SU-DHL-6 (cell line): ENCODE results near the gene PDLIM5.

Experiments used
- CTCF ChIP-seq: fragments of 200-600 bp; sonication (generic); IDR thresholded peaks from one replicate; pipeline ENCODE4 v1.5.1; 2017; ENCODE audit warnings: antibody characterized with exemption, mild to moderate bottlenecking, low read length, moderate library complexity; ENCODE audit not compliant: insufficient read depth, poor library complexity, severe bottlenecking
- EZH2phosphoT487 ChIP-seq: fragments of 200-600 bp; sonication (generic), shearing (Covaris generic); conservative IDR thresholded peaks from 2 replicates; pipeline ENCODE4 v1.6.1; 2018; ENCODE audit warnings: mild to moderate bottlenecking, antibody characterized with exemption, low read length, moderate library complexity, mixed read lengths

- no peak for TF ChIP-seq CTCF
- TF ChIP-seq EZH2phosphoT487: no peak
These were observed 130.8 kb downstream of the PDLIM5 start for GRCh38 chr4:94582517-94582916.
